ENCODE data around the gene CAVIN3.
"Not testable (repeated sequence)": the region's sequence is repeated elsewhere in the genome, so short reads cannot be mapped to it uniquely, and the experiment has no call there.

CAVIN3 gene

GRCh38 chr11:6323291-6323905 is 3.1 kb upstream of the CAVIN3 start:
- DNase-seq (ENCODE audit: low read depth), result no peak

- DNase-seq (ENCODE audit: low read depth), result no peak
Observed at GRCh38 chr11:6321961-6322362, 1.7 kb upstream of the CAVIN3 start.

- DNase-seq (ENCODE audit: low read depth), result no peak
Observed at GRCh38 chr11:6321356-6321755, 1.1 kb upstream of the CAVIN3 start.

GRCh38 chr11:6319704-6320410 is 444 bp downstream of the CAVIN3 start:
- DNase-seq (ENCODE audit: low read depth), result no peak

- no peak for DNase-seq (ENCODE audit: low read depth)
Observed at GRCh38 chr11:6319001-6319703, 1.1 kb downstream of the CAVIN3 start.

- no peak for DNase-seq (ENCODE audit: low read depth)
Observed at GRCh38 chr11:6318204-6318603, 2.1 kb downstream of the CAVIN3 start.

GRCh38 chr11:6315811-6316425 is 4.4 kb downstream of the CAVIN3 start:
- DNase-seq (ENCODE audit: low read depth), result no peak

- DNase-seq (ENCODE audit: low read depth), result no peak
Observed at GRCh38 chr11:6312106-6312505, 8.2 kb downstream of the CAVIN3 start.

GRCh38 chr11:6307876-6308275 is 12.4 kb downstream of the CAVIN3 start:
- no peak for DNase-seq (ENCODE audit: low read depth)

GRCh38 chr11:6305297-6305696 is 15.0 kb downstream of the CAVIN3 start:
- no peak for DNase-seq (ENCODE audit: low read depth)

- no peak for DNase-seq (ENCODE audit: low read depth)
Observed at GRCh38 chr11:6303661-6304060, 16.6 kb downstream of the CAVIN3 start.

- DNase-seq (ENCODE audit: low read depth), result no peak
Observed at GRCh38 chr11:6301096-6301495, 19.2 kb downstream of the CAVIN3 start.

GRCh38 chr11:6300325-6300724 is 20.0 kb downstream of the CAVIN3 start:
- no peak for DNase-seq (ENCODE audit: low read depth)

GRCh38 chr11:6298605-6299004 is 21.7 kb downstream of the CAVIN3 start:
- DNase-seq (ENCODE audit: low read depth), result no peak

- DNase-seq (ENCODE audit: low read depth), result no peak
Observed at GRCh38 chr11:6297831-6298230, 22.5 kb downstream of the CAVIN3 start.

GRCh38 chr11:6285019-6285418 is 35.3 kb downstream of the CAVIN3 start:
- DNase-seq (ENCODE audit: low read depth), result no peak

- no peak for DNase-seq (ENCODE audit: low read depth)
Observed at GRCh38 chr11:6284250-6284649, 36.1 kb downstream of the CAVIN3 start.

GRCh38 chr11:6283453-6284023 is 36.8 kb downstream of the CAVIN3 start:
- no peak for DNase-seq (ENCODE audit: low read depth)

GRCh38 chr11:6280809-6281208 is 39.5 kb downstream of the CAVIN3 start:
- not testable (repeated sequence) for DNase-seq (ENCODE audit: low read depth)

- DNase-seq (ENCODE audit: low read depth), result no peak
Observed at GRCh38 chr11:6273188-6273587, 47.1 kb downstream of the CAVIN3 start.

- no peak for DNase-seq (ENCODE audit: low read depth)
Observed at GRCh38 chr11:6271598-6271997, 48.7 kb downstream of the CAVIN3 start.

- no peak for DNase-seq (ENCODE audit: low read depth)
Observed at GRCh38 chr11:6270584-6271246, 49.6 kb downstream of the CAVIN3 start.

Measured in activated T-cell treated with anti-CD3 and anti-CD28 coated beads for 24 hours (primary cell).